Measurements from ENCODE around the gene LDLRAP1.

LDLRAP1 gene

GRCh38 chr1:25618433-25618808, 75.0 kb downstream of the LDLRAP1 start:
- DNase-seq (ENCODE audit: insufficient read length, low spot score) (no peak), FAIRE-seq (peak; percentile 42)
